Loucy (cell line): Measurements from ENCODE around the gene GLRA3.

Source experiments
- EZH2phosphoT487 ChIP-seq: fragments of 200-600 bp; IDR thresholded peaks from 2 replicates; pipeline ENCODE4 v1.6.1; 2018; ENCODE audit warnings: antibody characterized with exemption, mild to moderate bottlenecking, moderate library complexity, borderline replicate concordance
- TF ChIP-seq, protein P1 (sequence below): fragments of 200-600 bp; sonication (generic); conservative IDR thresholded peaks from 2 replicates; pipeline ENCODE4 v1.5.1; 2014; ENCODE audit warnings: mild to moderate bottlenecking, antibody characterized with exemption, low read length

DNA sequence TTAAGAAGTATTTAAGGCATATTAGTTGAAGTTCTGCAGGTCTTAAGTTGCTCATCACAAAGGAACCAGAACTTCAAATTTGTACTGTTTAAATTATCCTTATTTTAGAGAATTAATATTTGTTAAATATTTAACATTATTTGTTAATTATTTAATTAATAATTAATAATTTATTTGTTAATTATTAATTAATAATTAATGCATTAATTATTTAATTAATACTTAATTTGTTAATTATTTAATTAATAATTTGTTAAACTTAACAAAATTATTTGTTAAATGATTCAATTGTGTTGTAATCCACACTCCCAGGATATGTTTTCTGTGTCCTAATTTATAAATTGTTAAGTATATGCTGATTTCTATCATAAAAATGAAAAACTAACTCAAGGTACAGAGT lies 129.4 kb downstream of the GLRA3 start:
- TF ChIP-seq, protein P1, sequence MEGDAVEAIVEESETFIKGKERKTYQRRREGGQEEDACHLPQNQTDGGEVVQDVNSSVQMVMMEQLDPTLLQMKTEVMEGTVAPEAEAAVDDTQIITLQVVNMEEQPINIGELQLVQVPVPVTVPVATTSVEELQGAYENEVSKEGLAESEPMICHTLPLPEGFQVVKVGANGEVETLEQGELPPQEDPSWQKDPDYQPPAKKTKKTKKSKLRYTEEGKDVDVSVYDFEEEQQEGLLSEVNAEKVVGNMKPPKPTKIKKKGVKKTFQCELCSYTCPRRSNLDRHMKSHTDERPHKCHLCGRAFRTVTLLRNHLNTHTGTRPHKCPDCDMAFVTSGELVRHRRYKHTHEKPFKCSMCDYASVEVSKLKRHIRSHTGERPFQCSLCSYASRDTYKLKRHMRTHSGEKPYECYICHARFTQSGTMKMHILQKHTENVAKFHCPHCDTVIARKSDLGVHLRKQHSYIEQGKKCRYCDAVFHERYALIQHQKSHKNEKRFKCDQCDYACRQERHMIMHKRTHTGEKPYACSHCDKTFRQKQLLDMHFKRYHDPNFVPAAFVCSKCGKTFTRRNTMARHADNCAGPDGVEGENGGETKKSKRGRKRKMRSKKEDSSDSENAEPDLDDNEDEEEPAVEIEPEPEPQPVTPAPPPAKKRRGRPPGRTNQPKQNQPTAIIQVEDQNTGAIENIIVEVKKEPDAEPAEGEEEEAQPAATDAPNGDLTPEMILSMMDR: no peak
- no peak for TF ChIP-seq EZH2phosphoT487
